CD4-positive, alpha-beta T cell treated with Interleukin-4 for 1 hour (primary cell): ENCODE data around the gene CHCHD2.
"Not testable (repeated sequence)": the region's sequence is repeated elsewhere in the genome, so short reads cannot be mapped to it uniquely, and the experiment has no call there.

Experiments
- DNase-seq, 2 donors: peaks; one replicate each; pipeline ENCODE4 v3.0.0-alpha.2; 2020 to 2022

Gene CHCHD2

DNA sequence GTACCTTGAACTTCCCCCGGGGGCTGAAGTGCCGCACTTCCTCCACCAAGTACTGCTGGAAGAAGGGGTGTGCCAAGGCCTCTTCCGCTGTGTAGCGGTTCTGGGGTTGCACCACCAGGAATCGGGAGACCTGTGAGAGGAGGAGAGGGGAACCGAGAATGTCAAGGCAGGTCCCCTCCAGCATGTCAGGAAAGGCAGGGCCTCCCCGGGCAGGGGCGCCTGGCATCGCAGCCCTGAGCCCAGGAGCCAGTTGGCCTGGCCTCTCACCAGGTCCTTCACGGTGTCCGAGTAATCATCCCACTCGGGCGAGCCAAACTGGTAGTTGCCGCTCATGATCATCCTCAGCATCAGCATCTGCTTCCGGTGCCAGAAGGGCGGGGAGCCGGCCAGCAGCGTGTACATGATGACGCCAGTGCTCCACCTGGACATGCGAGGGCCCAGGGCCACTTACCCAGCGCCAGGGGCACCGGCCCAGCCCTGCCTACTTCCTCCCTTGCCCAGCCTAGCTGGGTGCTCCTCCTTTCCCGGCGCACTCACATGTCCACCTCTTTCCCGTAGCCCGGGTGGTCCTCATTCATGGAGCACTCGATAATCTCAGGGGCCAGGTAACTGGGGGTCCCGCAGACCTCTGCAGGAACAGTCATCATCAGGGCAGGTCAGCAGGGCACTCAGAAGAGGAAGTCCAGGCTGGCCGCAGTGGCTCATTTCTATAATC lies 24.5 kb downstream of the CHCHD2 start:
- no peak for DNase-seq

DNA sequence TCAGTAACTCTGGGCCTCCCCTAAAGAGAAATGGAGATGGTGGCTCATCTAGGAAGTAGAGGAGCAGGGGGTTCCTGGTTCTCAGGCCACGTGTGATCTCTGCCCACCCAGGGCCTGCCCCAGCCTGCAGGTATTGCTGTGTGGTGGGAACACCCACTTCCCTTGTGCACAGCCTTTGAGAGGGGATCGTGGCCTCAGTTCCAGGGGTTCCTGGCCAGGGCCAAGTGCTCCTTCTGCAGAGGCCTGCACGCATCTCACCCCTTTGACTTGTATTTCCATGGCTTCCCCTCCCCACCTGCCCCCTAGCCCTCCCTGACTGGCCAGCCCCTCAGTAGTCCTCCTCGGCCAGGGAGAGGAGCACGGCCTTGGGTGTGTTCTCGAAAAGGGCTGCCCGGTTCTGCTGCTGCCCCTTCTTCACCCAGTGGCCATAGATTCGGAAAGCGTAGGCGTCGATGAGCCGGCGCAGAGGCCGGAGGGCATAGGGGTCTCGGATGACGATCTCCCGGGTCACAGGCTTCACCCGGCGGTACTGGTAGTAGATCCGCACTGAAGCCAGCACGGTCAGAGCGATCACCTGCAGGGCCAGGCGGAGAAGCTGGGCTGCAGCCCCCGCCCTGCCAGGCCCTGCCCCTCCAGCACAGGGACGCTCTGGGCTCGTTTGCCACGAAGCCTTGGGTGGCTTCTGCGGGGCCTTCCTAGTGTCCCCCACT lies 25.4 kb downstream of the CHCHD2 start:
- DNase-seq, result not testable (repeated sequence)

GRCh38 chr7:56079450-56080185 lies 26.7 kb downstream of the CHCHD2 start:
- DNase-seq, result no peak

GRCh38 chr7:56078196-56078595 lies 28.1 kb downstream of the CHCHD2 start:
- no peak for DNase-seq

DNA sequence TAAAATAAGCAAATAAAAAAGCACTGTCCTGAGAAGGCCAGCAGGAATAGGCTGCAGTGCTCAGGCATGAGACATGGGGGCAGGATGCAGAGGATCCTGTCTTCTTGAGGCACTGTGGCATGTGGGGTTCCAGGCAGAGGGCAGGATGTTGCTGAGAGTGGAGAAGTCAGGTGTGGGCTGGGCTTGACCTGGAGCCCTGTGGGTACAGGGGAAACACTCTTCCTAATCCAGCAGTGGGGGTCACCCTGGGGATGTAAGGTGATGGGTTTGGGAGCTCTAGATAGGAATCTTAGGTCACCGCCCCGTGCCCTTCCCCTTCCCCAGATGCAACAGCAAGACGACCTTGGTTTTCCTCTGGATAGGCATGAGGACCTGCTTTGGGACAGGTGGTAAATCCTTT lies 28.6 kb downstream of the CHCHD2 start:
- DNase-seq, result no peak

DNA sequence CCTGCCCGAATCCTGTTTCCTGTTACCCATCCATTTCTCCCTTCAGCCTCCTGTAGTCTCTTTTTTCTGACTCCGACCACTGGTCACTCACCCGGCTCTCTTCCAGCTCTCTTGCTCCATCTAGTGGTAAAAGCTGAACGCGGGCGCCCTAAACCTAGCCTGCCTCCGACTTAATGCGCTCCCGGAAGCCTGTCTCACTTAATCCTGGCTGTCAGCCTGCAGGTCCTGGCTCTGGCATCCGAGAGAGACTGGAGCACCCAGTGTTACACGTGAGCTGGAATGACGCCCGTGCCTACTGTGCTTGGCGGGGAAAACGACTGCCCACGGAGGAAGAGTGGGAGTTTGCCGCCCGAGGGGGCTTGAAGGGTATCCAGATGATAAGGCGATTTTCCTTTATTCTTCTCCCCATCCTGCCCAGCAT lies 31.9 kb downstream of the CHCHD2 start:
- peak; percentile 72 to 76 for DNase-seq

- not testable (repeated sequence) for DNase-seq
Measured at GRCh38 chr7:56066376-56066775, 39.9 kb downstream of the CHCHD2 start.

GRCh38 chr7:56063882-56064625 lies 42.2 kb downstream of the CHCHD2 start, which contains the start of gene SUMF2:
Gene SUMF2, plus strand, starts transcription at chr7:56064286. Its CDS starts 26 bp downstream, at chr7:56064312.
- DNase-seq, result peak; percentile 89 to 90

- DNase-seq, result no peak
Measured at GRCh38 chr7:56063500-56063881, 42.8 kb downstream of the CHCHD2 start.

- DNase-seq, result no peak
Measured at GRCh38 chr7:56062382-56062781, 43.9 kb downstream of the CHCHD2 start.

- DNase-seq, result no peak
Measured at GRCh38 chr7:56053993-56054392, 52.3 kb downstream of the CHCHD2 start.

- DNase-seq, result no peak
Measured at GRCh38 chr7:56053379-56053778, 52.9 kb downstream of the CHCHD2 start.
